A549 (cell line): ENCODE results near the gene LRRC14B. TPM values are rescaled to one million over a fixed set of nuclear protein-coding genes. Genes with fewer than 3 reads are reported as not detected.

Experiments used
- ATAC-seq, 2 experiments: fragments of 200-7000 bp in 1 of 2; fragments of >200 bp in 1 of 2; cut with Nextera tagmentation in 1 of 2; cut with Tn5 transposase in 1 of 2; 3 replicates each; pipeline versions ENCODE4 v1.8.0 to v1.9.1; 2018 to 2020; ENCODE audit warnings: mild to moderate bottlenecking in 1 of 2, moderate library complexity in 1 of 2
- CTCF ChIA-PET: fragments of 300-600 bp; sonication (Branson Sonifier 250); formaldehyde crosslinking; extraction: SDS; loops from one replicate; lab custom pipeline; 2021; ENCODE audit warnings: antibody characterized with exemption, inconsistent platforms; lab: Yijun Ruan, JAX
- POLR2A ChIA-PET: fragments of 350-600 bp; formaldehyde crosslinking; extraction: SDS; loops from one replicate; lab custom pipeline; 2021; ENCODE audit warnings: antibody characterized with exemption, inconsistent platforms; lab: Yijun Ruan, JAX
- DNase-seq, 2 experiments: peaks; one replicate each; pipeline versions ENCODE4 v3.0.0 to v3.0.0-alpha.2; 2011 to 2016; ENCODE audit warnings: low read depth in 1 of 2, low spot score in 1 of 2
- FAIRE-seq: peaks from 2 replicates; lab custom pipeline; 2011; peaks lifted over from hg19 to GRCh38; lab: Jason Lieb, UNC
- H3K27ac ChIP-seq, 2 experiments: fragments of >200 bp; sonication (Bioruptor Twin); formaldehyde crosslinking; 3 replicates each; pipeline ENCODE4 v1.5.1; 2016 to 2017
- H3K4me1 ChIP-seq: fragments of >200 bp; sonication (Bioruptor Twin); formaldehyde crosslinking; 3 replicates; pipeline ENCODE4 v1.6.1; 2016
- H3K4me2 ChIP-seq: fragments of >200 bp; sonication (Bioruptor Twin); formaldehyde crosslinking; 3 replicates; pipeline ENCODE4 v1.6.1; 2016
- H3K4me3 ChIP-seq: fragments of >200 bp; sonication (Bioruptor Twin); formaldehyde crosslinking; 3 replicates; pipeline ENCODE4 v1.5.1; 2016
- H3K9me3 ChIP-seq: fragments of >200 bp; sonication (Bioruptor Twin); formaldehyde crosslinking; 3 replicates; pipeline ENCODE4 v1.6.1; 2016
- BHLHE40 ChIP-seq: IDR thresholded peaks from 2 replicates; pipeline ENCODE4 v1.6.1; 2012; ENCODE audit warnings: low read depth, low read length, inconsistent platforms
- CBX2 ChIP-seq: fragments of 200-600 bp; sonication (generic); IDR thresholded peaks from 2 replicates; pipeline ENCODE4 v1.6.1; 2016; ENCODE audit warnings: low read depth, mild to moderate bottlenecking, borderline replicate concordance
- CBX8 ChIP-seq: fragments of 200-600 bp; sonication (generic); IDR thresholded peaks from 2 replicates; pipeline ENCODE4 v1.6.1; 2016
- CHD4 ChIP-seq: fragments of 200-600 bp; sonication (generic); IDR thresholded peaks from 2 replicates; pipeline ENCODE4 v1.6.1; 2016; ENCODE audit warnings: antibody characterized with exemption, mild to moderate bottlenecking, borderline replicate concordance
- EHF ChIP-seq: fragments of 250-450 bp; sonication (Bioruptor Pico); IDR thresholded peaks from 2 replicates; pipeline ENCODE4 v1.5.0; 2020; ENCODE audit warnings: mild to moderate bottlenecking
- EP300 ChIP-seq, 2 experiments: fragments of >200 bp; sonication (Bioruptor Twin); formaldehyde crosslinking; IDR thresholded peaks; 2 replicates in 1 of 2; 3 replicates in 1 of 2; pipeline ENCODE4 v1.6.1; 2016 to 2017
- FOSB ChIP-seq: fragments of 250-450 bp; sonication (Bioruptor Pico); IDR thresholded peaks from 2 replicates; pipeline ENCODE4 v1.5.0; 2020; ENCODE audit warnings: mild to moderate bottlenecking, moderate library complexity
- FOXS1 ChIP-seq: fragments of 250-450 bp; sonication (Bioruptor Pico); IDR thresholded peaks from 2 replicates; pipeline ENCODE4 v1.5.0; 2020; ENCODE audit warnings: mild to moderate bottlenecking, moderate library complexity
- HEYL ChIP-seq: fragments of 250-450 bp; sonication (Bioruptor Pico); IDR thresholded peaks from 2 replicates; pipeline ENCODE4 v1.8.0; 2021; ENCODE audit warnings: mild to moderate bottlenecking, moderate library complexity
- HOXB13 ChIP-seq: fragments of 250-450 bp; sonication (Bioruptor Pico); IDR thresholded peaks from 2 replicates; pipeline ENCODE4 v1.5.0; 2020; ENCODE audit warnings: low read depth, mild to moderate bottlenecking, moderate library complexity
- HOXB5 ChIP-seq: fragments of 250-450 bp; sonication (Bioruptor Pico); IDR thresholded peaks from 2 replicates; pipeline ENCODE4 v1.5.0; 2020; ENCODE audit warnings: mild to moderate bottlenecking, moderate library complexity
- JUN ChIP-seq, 2 experiments: fragments of >200 bp; sonication (Bioruptor Twin); formaldehyde crosslinking; IDR thresholded peaks; 2 replicates in 1 of 2; 3 replicates in 1 of 2; pipeline ENCODE4 v1.6.1; 2016 to 2017
- KDM5A ChIP-seq: fragments of 200-600 bp; sonication (generic); IDR thresholded peaks from 2 replicates; pipeline ENCODE4 v1.6.1; 2016; ENCODE audit warnings: antibody characterized with exemption, mild to moderate bottlenecking
- MAFK ChIP-seq: fragments of 450-650 bp; IDR thresholded peaks from 2 replicates; pipeline ENCODE4 v1.6.1; 2014; ENCODE audit not compliant: partially characterized antibody
- NFE2L2 ChIP-seq: fragments of 150-350 bp; conservative IDR thresholded peaks from 2 replicates; pipeline ENCODE4 v1.6.1; 2014; ENCODE audit warnings: low read length
- NPAS2 ChIP-seq: fragments of 250-450 bp; sonication (Bioruptor Pico); IDR thresholded peaks from 2 replicates; pipeline ENCODE4 v1.8.0; 2022; ENCODE audit warnings: mild to moderate bottlenecking, moderate library complexity, borderline replicate concordance
- RAD21 ChIP-seq, 2 experiments: fragments of >200 bp in 1 of 2; sonication (Bioruptor Twin) in 1 of 2; formaldehyde crosslinking in 1 of 2; IDR thresholded peaks in 1 of 2; conservative IDR thresholded peaks in 1 of 2; 2 replicates in 1 of 2; 3 replicates in 1 of 2; pipeline ENCODE4 v1.6.1; 2012 to 2018; ENCODE audit warnings: inconsistent platforms in 1 of 2
- RARB ChIP-seq: fragments of 250-450 bp; sonication (Bioruptor Pico); IDR thresholded peaks from 2 replicates; pipeline ENCODE4 v1.8.0; 2021; ENCODE audit warnings: mild to moderate bottlenecking, moderate library complexity
- SMC3 ChIP-seq: fragments of >200 bp; sonication (Bioruptor Twin); formaldehyde crosslinking; IDR thresholded peaks from 3 replicates; pipeline ENCODE4 v1.6.1; 2018; ENCODE audit warnings: inconsistent platforms
- SREBF2 ChIP-seq: fragments of 450-650 bp; IDR thresholded peaks from 2 replicates; pipeline ENCODE4 v1.6.1; 2014; ENCODE audit warnings: mild to moderate bottlenecking, moderate library complexity
- TFCP2L1 ChIP-seq: fragments of 250-450 bp; sonication (Bioruptor Pico); IDR thresholded peaks from 2 replicates; pipeline ENCODE4 v1.5.0; 2021; ENCODE audit warnings: mild to moderate bottlenecking
- TP53 ChIP-seq: fragments of 250-450 bp; sonication (Bioruptor Pico); IDR thresholded peaks from 2 replicates; pipeline ENCODE4 v1.5.0; 2021; ENCODE audit warnings: mild to moderate bottlenecking, moderate library complexity
- ZC3H11A ChIP-seq: fragments of 450-650 bp; IDR thresholded peaks from 2 replicates; pipeline ENCODE4 v1.6.1; 2014; ENCODE audit warnings: antibody characterized with exemption, mild to moderate bottlenecking
- WGBS: methylation state at CpG from one replicate; pipeline ENCODE4 v1.1.6; 2017; ENCODE audit errors: missing lambda C conversion rate; 5-methylcytosine and 5-hydroxymethylcytosine counted together
- polyA minus RNA-seq: library from RNA; depleted of rRNA, polyadenylated mRNA; stranded (reverse); fragments of >200 nt; gene quantifications from 2 replicates; pipeline ENCODE4 v1.2.3, GENCODE V29; 2011; rRNA and poly(A)+ RNA removed
- polyA plus RNA-seq, 4 experiments: library from polyadenylated mRNA; depleted of rRNA in 3 of 4; stranded (reverse); fragments of >200 nt; fragmentation: RNase III in 1 of 4; extraction: RNeasy Plus Mini Kit Qiagen cat#74134 plus additional on column Dnase treatment in 1 of 4; gene quantifications; 2 replicates in 3 of 4; 3 replicates in 1 of 4; pipeline ENCODE4 v1.2.3, GENCODE V29; 2011 to 2017
- TF ChIP-seq, protein P1 (sequence below): fragments of 250-450 bp; sonication (Bioruptor Pico); IDR thresholded peaks from 2 replicates; pipeline ENCODE4 v1.5.0; 2020; ENCODE audit warnings: low read depth, mild to moderate bottlenecking, moderate library complexity
- TF ChIP-seq, protein P2 (sequence below): fragments of >200 bp; sonication (Bioruptor Twin); formaldehyde crosslinking; IDR thresholded peaks from 3 replicates; pipeline ENCODE4 v1.6.1; 2016
- TF ChIP-seq, protein P3 (sequence below): fragments of >200 bp; sonication (Bioruptor Twin); formaldehyde crosslinking; IDR thresholded peaks from 2 replicates; pipeline ENCODE4 v1.6.1; 2016
- TF ChIP-seq, protein P4 (sequence below): IDR thresholded peaks from 2 replicates; pipeline ENCODE4 v1.6.1; 2012

LRRC14B gene
- polyA plus RNA-seq (2011; rRNA removed) (not detected in 2 replicates), polyA plus RNA-seq (2017; fragmentation: RNase III; extraction: RNeasy Plus Mini Kit Qiagen cat#74134 plus additional on column Dnase treatment) (not detected in 3 replicates), polyA minus RNA-seq (not detected in 2 replicates)
- not detected in 2 replicates for polyA plus RNA-seq (2012; cell fraction: cytosol; rRNA removed)
- not detected in 2 replicates for polyA plus RNA-seq (2012; cell fraction: nucleus; rRNA removed)

DNA sequence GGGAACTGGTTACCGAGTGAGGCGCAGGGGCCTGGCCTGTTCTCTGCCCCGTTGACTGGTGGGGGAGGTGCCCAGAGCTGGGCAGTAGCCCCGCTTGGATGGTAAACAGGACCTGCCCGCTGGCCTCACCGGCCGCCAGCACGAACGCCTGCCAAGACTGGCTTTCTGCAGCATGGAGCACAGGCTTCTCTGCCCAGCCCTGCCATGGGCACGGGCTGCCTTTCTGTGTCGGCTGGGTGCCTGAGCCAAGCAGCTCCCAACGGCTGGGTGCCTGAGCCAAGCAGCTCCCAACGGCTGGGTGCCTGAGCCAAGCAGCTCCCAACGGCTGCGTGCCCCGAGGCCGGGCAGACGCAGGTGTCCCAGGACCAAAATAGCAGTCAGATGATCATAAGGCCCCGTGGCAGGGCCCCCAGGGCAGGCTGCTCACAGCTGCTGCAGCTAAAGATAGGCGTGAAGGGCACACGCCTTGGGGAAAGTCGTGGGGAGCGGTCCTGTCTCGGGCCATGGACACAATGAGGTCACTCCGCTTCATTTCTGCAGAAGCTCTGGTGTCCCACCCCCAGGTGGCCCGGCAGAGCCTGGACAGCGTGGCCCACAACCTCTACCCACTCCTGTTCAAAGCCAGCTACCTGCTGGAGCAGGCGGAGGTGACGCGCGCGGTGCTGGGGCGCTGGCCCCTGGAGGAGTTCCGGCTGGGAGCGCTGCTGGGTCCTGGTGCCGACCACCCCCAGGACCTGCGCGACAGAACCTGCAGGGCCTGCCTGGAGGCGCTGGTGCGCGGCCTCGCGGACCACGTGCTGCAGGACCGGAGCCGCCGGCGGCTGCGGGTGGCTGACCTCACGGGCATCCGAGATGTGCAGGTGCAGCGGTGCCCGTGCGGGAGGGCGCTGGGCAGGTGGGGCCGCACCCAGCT, at the start of gene LRRC14B:
TSS of gene LRRC14B (plus strand) at position 460 of the 913 bp plus-strand sequence. CDS start at position 504, 44 bp downstream.
- 68% methylated on average over 21 of the region's 56 CpGs for WGBS
- Histone ChIP-seq H3K4me2 (no peak within 1 kb of the TSS), H3K4me1 (no peaks in the 10 kb centered on the region), H3K4me3 (no peak within 1 kb of the TSS), H3K27ac (no peak within 1 kb of the TSS), H3K9me3 (no peaks in the 10 kb centered on the region)
- CTCF ChIA-PET: interaction anchor here (0.8 to 1.4 kb wide), 8 partner anchors 9 to 39 kb away, joined by 3 to 5 read pairs (median 3); partner anchors contain the start of genes CCDC127 and SDHA
- TF ChIP-seq CHD4 (no peak), CBX8 (no peak), FOXS1 (CRISPR knock-in tag) (no peak), NFE2L2 (no peak), RAD21 (conservative IDR thresholded peaks at IDR 0.05 in 1 of 2, IDR thresholded peaks at IDR 0.05 in 1 of 2) (no peak), CBX2 (no peak), SMC3 (no peak), JUN (IDR thresholded peaks at IDR 0.05) (no peak), TP53 (CRISPR knock-in tag) (no peak), HOXB5 (CRISPR knock-in tag) (no peak), SREBF2 (no peak), ZC3H11A (no peak), MAFK (no peak), BHLHE40 (no peak), EP300 (IDR thresholded peaks at IDR 0.05) (no peak), KDM5A (no peak), HEYL (CRISPR knock-in tag) (no peak), EHF (no peak)
- TF ChIP-seq, protein P1, sequence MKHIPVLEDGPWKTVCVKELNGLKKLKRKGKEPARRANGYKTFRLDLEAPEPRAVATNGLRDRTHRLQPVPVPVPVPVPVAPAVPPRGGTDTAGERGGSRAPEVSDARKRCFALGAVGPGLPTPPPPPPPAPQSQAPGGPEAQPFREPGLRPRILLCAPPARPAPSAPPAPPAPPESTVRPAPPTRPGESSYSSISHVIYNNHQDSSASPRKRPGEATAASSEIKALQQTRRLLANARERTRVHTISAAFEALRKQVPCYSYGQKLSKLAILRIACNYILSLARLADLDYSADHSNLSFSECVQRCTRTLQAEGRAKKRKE: no peak
- TF ChIP-seq, all 56 proteins: peak for 0
- POLR2A ChIA-PET: interaction anchor here (1.5 kb wide), 1 partner anchor 80 kb away, joined by 5 read pairs; the partner anchor contains the start of gene PDCD6
- ATAC-seq (no peak), FAIRE-seq (no peak), DNase-seq (no peak)

DNA sequence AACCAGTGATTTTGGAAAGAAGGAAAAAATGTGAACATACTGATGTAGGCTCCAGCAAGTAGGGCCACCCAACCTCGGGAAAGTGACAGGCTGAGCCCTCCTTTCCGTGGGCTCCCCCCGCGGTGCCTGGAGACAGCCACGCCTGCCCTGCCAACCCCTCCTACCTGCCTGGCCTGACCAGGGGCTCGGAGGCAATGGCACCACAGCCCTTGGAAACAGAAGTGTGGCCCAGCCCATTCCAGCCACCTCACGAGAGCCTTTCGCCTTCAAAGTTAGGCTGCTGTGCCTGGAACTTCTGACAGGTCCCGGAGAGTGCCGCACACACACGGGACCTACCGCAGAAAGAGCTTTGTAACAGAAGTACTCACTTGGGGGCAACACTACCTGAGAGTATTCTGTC, 49.5 kb upstream of the LRRC14B start:
- POLR2A ChIA-PET: no interaction called here
- H3K9me3 ChIP-seq: peaks cover under 1% of the 10 kb centered on the region
- 74% methylated on average over 11 of the region's 12 CpGs for WGBS
- CTCF ChIA-PET: no interaction called here
- FAIRE-seq (no peak), ATAC-seq (no peak), DNase-seq (no peak)
- H3K4me3 ChIP-seq: no peak overlapping the region
- H3K27ac ChIP-seq: no peak overlapping the region
- TF ChIP-seq RARB (CRISPR knock-in tag) (no peak), HOXB13 (CRISPR knock-in tag) (no peak), BHLHE40 (no peak), CHD4 (no peak), TP53 (CRISPR knock-in tag) (no peak), SMC3 (no peak), NPAS2 (CRISPR knock-in tag) (no peak), TFCP2L1 (CRISPR knock-in tag) (no peak), FOSB (CRISPR knock-in tag) (no peak)
- TF ChIP-seq, protein P2, sequence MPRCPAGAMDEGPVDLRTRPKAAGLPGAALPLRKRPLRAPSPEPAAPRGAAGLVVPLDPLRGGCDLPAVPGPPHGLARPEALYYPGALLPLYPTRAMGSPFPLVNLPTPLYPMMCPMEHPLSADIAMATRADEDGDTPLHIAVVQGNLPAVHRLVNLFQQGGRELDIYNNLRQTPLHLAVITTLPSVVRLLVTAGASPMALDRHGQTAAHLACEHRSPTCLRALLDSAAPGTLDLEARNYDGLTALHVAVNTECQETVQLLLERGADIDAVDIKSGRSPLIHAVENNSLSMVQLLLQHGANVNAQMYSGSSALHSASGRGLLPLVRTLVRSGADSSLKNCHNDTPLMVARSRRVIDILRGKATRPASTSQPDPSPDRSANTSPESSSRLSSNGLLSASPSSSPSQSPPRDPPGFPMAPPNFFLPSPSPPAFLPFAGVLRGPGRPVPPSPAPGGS: no peak
- TF ChIP-seq, protein P3, sequence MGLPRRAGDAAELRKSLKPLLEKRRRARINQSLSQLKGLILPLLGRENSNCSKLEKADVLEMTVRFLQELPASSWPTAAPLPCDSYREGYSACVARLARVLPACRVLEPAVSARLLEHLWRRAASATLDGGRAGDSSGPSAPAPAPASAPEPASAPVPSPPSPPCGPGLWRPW: no peak
- TF ChIP-seq, protein P4, sequence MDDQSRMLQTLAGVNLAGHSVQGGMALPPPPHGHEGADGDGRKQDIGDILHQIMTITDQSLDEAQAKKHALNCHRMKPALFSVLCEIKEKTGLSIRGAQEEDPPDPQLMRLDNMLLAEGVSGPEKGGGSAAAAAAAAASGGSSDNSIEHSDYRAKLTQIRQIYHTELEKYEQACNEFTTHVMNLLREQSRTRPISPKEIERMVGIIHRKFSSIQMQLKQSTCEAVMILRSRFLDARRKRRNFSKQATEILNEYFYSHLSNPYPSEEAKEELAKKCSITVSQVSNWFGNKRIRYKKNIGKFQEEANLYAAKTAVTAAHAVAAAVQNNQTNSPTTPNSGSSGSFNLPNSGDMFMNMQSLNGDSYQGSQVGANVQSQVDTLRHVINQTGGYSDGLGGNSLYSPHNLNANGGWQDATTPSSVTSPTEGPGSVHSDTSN: no peak
- TF ChIP-seq, protein P1: no peak
- no peaks in the 10 kb centered on the region for H3K4me1 ChIP-seq
- no peak overlapping the region for H3K4me2 ChIP-seq
